ENCODE measurements around the gene LAMC2.

GRCh38 chr1:183215936-183216335, 29.9 kb downstream of the LAMC2 start:
- no peak for TF ChIP-seq CTCF (conservative IDR thresholded peaks at IDR 0.05; ENCODE audit: low read depth, low read length)
- TF ChIP-seq EZH2 (IDR thresholded peaks at IDR 0.05; ENCODE audit: borderline replicate concordance, low read depth, low read length, poor library complexity, severe bottlenecking): no peak

All from A673 (cell line).